GM19328 (cell line): ENCODE measurements around the gene PDZRN3.

ENCODE experiments used
- ATAC-seq: cut with Tn5 transposase; IDR thresholded peaks from one replicate; pipeline ENCODE4 v1.9.1; 2021; ENCODE audit warnings: mild to moderate bottlenecking, moderate library complexity; ENCODE audit not compliant: unreplicated experiment

Gene PDZRN3

DNA sequence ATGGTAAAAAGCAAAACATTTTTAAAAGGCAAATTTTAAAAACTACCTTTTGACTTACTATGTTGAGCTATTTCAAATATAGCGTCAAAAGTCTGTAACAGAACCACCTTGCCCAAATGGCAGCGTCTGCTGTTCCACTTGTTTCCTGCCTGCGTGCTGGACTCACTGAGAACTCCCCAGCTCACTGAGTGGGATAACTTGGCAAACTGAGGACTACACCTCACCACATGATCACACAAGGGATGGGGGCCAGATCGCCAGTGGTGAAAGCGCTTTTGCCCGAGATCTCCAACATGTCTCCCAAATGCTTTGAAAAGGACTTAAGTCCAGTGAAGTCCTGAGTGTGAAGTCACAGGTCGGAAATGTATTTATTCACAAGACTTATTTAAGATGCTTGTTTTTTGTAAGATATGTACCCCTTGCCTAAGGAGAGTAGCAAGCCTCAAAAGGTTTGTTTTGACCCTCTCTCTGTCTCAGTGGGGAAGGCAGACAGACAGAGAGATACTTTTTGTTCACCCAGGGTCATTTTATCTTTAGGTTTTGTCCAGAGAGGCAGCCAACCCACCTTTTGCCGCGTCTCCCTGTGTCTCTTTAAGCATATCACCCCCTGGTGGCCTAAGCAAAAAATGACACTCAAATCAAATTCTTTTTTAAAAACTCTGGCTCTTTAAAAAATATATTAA, 192.6 kb downstream of the PDZRN3 start:
- no peak for ATAC-seq

DNA sequence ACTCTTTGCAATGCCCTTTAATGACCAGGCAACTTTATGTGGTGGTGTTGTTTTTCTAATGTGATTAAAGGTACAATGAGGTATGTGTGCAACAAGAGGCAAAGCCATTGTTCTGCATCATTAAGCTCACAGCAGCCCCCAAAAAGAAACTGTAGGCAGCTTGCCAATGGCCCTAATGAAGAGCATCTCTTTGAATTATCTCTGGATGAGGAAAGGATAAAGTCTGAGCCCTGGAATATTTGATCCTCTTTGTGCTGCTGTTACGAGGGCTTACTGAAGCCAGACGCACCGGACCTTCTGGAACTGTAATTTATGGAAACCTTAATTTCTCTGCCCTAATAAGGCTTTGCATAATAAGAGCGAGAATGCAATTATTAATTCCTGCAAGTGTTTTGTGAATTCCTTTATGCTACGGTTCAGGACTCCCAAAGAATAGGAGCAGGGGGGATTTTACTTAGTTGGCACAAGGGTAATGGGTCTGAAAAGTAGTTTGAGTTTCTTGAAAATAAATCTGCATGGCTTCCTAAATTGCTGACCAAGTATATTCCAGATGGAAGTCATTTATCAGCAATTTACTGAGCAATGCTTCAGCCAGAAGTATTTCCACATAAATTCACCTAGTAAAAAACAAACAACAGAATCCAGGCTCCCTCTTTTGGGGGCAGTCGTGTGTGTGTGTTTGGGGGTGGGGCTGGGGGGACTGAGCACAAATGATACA, 193.4 kb downstream of the PDZRN3 start:
- no peak for ATAC-seq

DNA sequence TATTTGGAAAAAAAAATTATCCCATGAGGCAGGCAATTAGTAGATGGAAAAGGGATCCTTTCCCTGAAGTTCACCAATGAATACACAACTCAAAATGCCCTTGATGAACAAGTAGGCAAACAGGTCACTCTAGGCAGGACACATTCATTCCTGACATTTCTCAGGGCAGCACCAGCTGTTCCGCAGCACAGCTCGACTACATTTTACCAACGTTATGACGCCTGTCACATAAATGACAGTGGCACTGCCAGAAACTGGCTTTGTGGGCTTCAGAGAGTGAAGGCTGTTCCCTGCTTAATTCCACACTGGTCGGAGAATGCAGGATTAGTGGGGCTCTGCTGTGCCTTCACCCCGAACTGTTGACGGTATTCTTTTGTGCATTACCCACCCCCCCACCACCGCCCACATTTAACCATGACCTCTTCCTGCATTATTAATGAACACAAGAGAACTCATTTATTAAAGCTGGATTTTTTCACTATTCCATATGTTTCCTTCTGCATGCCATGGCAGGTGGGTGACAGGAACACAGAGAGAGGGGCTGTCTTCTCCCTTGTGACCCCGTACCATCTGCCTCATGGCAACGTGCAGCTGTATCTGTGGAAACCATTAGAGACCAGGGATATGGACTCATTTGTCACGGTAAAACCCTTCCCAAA, 197.6 kb downstream of the PDZRN3 start:
- no peak for ATAC-seq

DNA sequence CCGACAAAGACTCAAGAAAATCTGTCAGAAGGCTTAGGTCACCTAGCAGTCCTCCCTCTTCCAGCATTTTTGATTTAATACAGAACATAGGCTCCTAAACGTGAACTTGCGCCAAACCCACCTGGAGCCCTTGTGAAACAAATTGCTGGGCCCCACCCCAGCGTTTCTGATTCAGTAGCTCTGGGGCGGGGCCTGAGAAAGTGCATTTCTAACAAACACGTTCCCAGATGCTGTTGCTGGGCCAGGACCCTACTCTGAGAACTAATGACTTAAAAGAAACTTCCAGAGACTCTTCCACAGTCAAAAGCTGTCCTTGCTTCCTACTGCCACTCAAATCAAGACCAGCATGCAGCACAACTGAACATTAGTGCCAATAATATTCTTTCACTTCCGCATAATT, 198.1 kb downstream of the PDZRN3 start:
- no peak for ATAC-seq

DNA sequence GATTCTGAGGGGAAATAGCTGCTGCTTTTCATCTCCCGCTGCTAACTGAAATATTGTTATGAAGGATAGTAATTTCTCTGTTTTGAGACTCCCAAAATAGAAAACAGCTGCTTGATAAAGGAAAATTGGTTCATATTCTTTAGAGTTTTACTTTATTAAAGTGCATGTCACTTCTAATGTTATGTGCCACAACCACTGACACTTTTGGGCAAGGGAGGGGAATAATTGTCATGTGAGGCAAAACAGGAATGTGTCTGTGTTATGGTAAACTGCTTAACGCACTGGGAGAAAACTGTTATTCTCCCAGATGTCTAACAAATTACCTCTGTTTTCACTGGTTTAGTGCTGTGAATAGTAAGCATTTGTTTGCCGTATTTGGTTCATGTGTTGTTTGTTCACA, 201.6 kb downstream of the PDZRN3 start:
- ATAC-seq, result no peak

DNA sequence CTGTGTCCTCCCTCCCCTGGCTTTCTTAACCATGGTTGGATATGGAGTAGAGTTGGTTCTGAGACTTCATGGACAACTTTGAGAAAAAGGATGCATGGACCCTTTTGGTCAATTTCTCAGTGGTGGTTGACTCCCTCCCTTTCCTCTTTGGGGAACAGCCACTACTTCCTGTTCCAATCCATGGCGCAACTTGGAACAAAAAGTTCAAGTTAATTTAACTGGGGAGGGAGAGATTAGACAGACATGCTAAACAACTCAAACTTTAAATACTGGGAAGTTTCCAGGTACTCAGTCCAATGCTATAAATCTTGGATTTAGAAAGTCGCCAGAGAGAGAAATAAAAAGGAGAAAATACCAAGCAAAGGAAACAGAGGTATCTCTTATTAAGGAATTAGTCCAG, 202.2 kb downstream of the PDZRN3 start:
- ATAC-seq, result no peak

DNA sequence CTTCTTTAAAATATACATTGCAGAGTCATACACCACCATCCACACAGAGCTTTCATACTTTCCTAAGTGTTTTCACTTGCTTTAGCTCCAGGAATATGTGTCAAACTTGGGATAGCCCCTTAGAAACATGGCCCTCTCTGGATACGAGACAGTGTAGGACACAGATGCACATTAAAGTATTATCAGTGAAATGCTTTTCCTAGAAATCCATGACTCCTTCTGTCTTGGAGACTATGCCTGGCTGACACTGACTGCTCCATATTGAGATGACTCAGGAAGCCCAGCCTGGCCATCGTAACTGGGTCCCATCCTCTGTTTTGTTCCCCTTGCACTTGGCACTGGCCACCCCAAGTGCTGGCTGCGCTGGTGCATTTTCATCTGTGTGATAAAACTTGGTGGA, 204.8 kb downstream of the PDZRN3 start:
- no peak for ATAC-seq

DNA sequence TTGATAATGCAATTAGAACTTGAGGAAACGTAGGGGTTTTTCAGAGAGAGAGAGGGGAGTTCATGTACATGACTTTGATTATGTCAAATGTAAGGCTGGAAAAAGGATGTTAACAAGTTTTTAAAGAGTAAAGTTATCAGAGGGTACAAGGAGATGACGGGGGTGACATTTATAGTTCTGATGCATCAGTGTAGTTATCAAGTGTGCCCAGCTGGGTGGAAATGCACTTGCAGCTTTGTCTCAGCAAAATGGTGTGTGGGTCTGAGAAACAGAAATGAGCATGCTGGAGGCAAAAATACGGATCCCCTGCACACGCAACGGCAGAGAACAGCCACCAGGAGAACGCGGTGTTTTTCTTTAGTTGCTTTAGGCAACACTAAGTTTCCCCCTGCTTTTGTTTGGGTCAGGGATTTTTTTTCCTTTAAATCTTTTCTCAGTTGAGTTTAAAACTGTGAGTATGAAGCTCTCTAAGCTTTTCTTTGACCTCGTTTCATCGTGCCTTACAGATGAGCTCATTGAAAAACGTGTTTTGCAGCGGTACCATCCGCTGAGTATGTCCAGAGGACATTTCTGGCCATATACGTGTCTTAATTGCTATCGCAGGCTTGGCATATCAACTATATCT, 205.4 kb downstream of the PDZRN3 start:
- no peak for ATAC-seq

DNA sequence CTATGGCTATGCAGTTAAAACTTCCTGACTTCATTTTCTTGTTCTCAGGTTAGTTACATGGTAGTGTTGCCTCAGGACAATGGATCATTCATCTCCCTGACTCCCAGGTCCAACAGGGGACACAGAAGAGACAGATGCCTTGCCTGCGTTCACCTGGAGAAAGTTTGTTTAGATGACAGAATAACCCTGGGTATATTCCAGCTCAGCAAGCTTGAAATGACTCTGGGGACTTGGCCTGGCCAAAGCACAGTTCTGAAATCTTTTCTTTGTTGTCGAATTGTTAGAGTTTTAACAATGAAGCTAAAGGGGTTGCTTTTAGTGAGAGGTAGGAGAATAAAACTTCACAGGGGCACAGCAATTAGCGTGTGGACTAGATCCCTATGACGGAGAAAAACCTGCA, 206.1 kb downstream of the PDZRN3 start:
- no peak for ATAC-seq

DNA sequence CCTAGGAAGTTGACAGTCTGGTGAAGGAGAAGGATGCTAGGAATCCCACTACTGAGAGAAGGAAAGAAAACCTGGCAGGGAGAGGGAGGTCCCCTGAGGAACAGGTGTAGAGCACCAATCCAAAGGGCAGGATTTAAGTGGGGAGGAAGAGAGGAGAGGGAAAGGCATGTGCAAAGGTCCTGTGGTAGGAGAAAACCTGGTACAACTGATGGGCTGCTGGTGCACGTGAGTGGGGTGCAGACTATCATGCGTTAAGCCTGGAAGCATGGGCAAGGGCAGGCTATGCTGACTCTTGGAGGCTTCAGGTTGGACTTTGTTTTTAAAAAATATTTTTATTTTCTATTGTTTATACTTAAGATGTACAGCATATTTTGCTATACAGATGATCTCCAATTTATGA, 209.6 kb downstream of the PDZRN3 start:
- no peak for ATAC-seq

DNA sequence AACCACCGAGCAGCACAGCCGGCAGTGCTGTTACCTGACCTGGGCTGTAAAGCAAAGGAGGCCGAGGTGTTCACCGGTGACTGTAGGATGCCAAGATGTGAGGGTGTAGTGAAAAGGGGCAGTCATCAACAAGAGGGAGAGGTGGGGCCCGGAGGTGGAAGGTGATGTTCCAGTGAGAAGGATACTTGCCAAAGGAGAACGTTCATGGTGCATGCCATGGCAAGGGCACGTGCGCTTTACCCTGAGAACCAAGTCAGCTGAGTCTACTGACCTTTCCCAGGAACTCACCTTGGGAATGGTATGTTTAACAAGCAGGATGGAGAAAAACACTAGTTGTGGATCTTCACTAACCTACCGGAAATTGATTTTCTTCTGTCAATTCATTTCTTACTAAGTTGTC, 211.1 kb downstream of the PDZRN3 start:
- no peak for ATAC-seq

DNA sequence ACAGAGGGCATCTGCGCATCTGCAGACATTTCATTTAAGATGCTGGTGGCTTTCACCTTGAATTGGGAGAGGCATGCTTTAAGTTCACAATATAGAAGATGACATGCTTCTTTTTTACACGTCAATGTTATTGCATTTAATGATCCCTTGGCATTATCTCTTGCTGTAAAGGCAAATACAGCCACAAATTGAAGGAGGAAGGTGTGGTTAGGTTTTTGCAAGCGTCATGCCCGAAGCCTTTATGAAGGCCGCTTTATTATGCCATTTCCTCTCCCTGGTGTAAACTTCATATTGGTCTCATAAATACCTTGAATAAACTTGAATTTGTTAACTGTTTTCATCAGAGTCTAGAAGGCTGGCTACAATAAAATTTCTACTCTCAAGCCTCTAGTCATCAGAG, 212.7 kb downstream of the PDZRN3 start:
- no peak for ATAC-seq

DNA sequence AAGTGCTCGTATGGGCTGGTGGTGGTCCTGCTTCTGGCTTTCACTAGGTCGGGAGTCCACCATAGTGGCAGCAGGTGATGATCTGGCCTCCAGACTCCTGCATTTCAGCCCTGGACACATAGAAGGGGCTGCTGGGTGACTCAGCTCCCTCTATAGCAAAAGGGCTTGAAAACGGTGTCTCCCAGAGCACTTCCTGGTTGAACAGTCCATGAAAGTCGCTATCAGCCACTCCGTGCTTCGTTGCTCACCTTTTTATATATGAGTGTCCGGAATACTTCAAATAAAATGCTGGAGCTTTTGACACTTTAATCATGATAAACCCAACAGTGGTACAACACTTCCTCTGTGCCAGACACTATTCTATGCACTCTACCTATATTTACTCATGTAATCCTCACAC, 213.2 kb downstream of the PDZRN3 start:
- ATAC-seq, result no peak

DNA sequence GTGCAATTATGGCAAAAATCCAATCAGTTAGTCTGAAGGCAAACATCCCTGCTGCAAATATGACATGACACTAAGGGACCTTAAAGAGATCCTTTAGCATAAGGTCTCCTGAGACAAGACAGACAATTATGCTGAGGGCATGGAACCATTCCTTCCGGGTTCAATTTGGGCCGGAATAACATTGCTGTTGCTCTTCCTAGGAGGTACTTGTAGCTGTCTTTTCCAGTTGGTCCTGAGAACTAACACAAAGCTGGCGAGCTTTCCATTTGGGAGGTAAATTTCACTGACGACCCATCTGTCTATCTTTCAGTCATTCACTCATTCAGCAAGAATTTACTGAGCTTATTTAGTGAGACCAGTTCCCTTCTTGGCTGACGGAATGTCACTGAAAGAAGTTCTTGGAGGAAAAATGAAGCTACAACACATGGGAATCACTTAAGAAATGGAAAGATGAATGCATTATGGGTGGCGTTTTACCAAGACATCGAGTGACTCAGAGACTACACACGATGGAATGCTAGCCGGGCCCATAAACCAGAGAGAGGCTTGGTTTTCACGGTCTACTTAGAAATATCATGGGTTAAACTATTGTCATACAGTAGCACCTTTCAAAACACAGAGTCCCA, 215.5 kb downstream of the PDZRN3 start:
- no peak for ATAC-seq

DNA sequence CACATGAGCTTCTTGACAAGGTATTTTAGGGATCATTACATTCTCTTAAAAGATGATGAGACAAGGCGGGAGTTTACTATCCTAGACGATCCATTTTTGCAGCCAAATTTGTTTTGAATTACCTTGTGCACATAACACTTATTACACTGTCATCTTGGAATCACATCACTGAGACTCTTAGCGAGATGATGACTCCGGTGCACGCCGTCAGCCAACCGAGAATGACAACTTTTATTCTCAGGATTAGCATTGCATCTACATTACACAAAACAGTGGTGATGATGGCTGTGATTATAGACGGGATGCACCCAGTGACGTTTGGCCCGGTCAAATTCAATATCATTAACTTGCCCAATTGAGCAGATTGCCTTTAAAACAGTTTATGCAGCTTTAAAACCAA, 216.1 kb downstream of the PDZRN3 start:
- ATAC-seq, result no peak

DNA sequence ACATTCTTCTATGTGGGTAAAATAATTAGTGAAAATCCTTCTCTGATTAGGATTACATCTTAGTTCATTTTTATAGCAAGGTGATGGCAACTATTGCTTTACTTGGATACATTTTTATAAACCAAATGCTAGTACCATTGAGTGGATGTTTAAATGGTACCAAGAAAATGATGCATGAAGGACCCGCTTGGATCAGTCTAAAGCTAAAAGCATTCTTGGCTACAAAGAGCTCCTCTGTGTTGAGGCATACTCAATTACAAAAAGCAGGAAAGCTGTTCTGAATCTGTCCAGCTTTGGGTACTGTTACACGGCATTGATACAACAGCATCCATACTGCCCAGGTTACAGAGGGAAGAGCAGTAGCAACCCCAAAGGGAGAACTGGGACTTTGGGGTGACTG, 217.2 kb downstream of the PDZRN3 start:
- no peak for ATAC-seq

DNA sequence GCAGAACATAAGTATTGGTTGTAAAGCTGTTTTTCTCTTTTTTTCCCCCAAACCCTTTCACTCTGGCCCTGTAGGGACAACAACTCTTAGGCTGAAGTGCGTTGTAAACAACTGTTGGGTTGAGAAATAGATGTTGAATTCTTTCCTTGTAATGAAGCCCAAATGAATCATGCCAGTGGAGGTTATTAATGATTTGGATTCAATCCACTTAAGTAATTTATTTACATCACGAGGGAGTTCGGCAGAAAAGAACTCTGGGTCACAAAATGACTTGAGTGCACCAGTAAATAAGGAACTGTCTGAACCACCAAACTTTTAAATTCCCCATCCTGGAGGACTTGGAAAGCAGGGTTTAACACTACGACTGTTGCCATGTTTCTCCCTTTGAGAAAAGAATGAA, 218.9 kb downstream of the PDZRN3 start:
- ATAC-seq, result no peak

DNA sequence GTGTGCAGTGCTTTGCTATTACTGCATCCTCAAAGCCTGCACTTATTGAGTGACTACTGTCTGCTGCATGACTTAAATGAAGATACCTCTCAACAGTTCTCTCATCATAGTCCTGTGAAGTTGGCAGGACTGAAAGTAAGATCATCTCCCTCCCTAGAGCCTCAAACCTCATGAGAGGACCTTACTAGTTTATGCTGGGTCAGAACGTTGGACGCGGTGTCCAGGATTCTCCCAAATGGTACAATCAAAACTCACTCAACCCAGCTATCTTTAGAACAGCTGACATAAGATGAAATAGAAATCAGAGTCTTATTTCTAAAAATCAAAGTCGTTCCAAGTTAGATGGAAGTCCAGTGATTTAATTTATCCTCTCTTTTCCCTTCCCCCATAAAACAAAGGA, 219.7 kb downstream of the PDZRN3 start:
- no peak for ATAC-seq

DNA sequence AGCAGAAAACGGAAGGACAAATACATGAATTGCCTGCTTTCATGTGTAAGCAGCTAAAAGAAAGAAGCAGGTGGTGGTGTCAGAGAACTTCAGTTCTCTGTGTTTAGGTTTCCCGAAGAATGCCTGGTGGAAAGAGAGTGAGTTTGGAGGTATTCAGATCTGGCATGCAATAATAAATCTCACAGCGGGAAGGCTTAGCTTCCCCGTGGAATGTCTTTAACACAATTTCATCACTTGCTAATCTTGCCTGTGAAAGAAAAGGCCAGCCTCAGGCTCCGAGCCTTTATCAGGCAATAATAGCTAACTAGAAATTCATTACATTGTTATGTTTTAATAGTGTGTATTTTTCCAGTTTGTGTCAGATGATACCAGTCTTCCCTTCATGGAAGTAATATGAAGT, 220.3 kb downstream of the PDZRN3 start:
- ATAC-seq, result no peak

DNA sequence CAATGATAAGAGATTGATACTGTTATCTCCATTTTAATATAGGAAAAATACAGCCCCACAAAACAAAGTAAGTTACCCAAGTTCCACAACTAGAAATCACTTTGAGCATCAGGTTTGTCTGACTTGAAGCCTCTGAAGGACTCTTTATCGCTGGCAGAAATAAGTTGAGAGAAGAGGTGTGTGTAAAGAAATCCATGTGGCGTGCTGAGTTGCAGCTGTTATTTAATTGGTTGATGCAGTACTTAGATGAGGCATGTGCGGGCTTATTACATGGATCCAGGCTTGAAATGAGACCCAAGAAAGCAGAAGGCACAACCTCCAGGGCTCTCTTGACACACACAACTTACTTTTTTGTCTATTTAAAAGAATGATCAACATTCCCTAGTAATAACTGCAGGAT, 221.3 kb downstream of the PDZRN3 start:
- no peak for ATAC-seq

DNA sequence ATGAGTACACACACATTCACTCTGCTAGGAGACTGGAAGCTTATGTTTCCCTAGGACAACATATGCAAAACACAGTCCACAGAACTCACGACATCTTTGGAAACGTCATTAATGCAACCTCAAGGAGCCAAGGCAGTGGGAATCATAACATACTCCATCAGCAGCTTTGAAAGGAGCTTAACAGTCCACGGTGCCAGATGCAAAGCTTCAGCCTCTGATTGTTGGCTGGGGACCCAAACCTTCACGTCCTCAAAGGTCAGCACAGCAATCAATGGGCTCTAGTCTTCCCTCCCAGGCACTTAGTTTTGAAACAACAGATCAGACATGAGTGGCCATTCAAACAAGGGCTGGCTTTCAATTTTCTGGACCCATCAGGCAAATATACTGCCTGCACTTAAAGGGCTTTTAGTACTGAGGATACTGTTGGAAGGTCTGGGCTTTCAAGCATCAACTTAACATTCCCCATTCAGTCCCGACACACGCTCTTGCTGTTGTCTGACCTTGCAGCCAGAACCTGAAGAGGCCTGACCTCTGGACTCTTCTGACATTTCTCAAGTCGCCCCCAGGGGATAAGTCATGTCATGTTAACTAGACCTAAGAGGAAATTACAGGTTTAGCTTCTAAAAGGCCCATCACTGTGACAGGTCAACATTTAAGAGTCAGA, 223.0 kb downstream of the PDZRN3 start:
- ATAC-seq, result no peak
